Measurements from ENCODE around the gene SUGP2. TPM values are rescaled to one million over a fixed set of nuclear protein-coding genes. Genes with fewer than 3 reads are reported as not detected.

Gene SUGP2
- total RNA-seq, 1 donor from 2014 or later = 123 TPM

DNA sequence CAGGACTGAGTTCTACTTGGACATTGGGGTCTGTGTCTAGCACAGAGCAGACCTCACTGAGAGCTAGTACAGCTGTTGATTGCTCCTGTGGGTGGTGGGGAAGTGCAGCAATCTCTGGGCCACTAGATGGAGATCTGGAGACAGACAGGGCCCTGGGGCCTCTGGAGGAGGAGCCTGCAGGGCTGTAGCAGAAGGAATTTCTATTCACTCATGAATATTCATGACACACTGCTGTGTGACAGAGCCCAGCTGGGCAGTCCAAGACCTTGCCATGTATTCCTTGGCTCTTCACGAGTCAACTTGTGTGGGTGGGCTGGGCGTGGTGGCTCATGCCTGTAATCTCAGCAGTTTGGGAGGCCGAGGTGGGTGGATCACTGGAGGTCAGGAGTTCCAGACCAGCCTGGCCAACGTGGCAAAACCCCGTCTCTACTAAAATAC lies 37.5 kb downstream of the SUGP2 start:
- H3K4me3 ChIP-seq = no peak overlapping the region

DNA sequence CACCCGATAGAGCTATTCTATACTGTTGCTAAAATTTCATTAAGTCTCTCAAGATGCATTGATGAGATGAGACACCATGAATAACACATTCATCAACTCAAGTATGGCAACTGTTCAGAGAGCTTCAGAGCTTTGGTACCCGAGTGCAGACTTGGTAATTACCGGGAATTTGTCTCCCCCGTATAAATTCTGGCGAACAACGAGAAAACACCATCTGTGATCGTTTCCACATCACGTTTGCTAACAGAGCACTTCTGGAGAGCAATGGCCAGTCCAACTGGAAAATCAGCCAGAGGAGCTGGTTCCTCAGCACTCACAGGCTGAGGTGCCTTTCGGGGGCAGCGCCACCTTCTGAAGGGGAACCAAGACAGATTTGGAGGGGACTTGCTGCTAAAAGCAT lies 40.2 kb downstream of the SUGP2 start:
- Histone ChIP-seq H3K4me1 (no peaks in the 10 kb centered on the region), H3K9me3 (ENCODE audit: low read depth) (no peaks in the 10 kb centered on the region), H3K27ac (no peak overlapping the region), H3K4me3 (no peak overlapping the region), H4K20me1 (ENCODE audit: low read depth) (peaks cover 20% of the 10 kb centered on the region), H3K79me2 (ENCODE audit: low read depth) (no peaks in the 10 kb centered on the region), H3K36me3 (no peaks in the 10 kb centered on the region), H3K4me2 (no peak overlapping the region), H3K9ac (no peak overlapping the region), H3F3A (ENCODE audit: low read depth) (peaks cover 12% of the 10 kb centered on the region), H3K27me3 (no peaks in the 10 kb centered on the region), H2AFZ (replicated peaks) (no peak overlapping the region)
- peaks cover 23% of the 10 kb centered on the region for H3K36me3 Mint-ChIP-seq
- TF ChIP-seq EZH2 (IDR thresholded peaks at IDR 0.05) = no peak
- TF ChIP-seq, protein P1, sequence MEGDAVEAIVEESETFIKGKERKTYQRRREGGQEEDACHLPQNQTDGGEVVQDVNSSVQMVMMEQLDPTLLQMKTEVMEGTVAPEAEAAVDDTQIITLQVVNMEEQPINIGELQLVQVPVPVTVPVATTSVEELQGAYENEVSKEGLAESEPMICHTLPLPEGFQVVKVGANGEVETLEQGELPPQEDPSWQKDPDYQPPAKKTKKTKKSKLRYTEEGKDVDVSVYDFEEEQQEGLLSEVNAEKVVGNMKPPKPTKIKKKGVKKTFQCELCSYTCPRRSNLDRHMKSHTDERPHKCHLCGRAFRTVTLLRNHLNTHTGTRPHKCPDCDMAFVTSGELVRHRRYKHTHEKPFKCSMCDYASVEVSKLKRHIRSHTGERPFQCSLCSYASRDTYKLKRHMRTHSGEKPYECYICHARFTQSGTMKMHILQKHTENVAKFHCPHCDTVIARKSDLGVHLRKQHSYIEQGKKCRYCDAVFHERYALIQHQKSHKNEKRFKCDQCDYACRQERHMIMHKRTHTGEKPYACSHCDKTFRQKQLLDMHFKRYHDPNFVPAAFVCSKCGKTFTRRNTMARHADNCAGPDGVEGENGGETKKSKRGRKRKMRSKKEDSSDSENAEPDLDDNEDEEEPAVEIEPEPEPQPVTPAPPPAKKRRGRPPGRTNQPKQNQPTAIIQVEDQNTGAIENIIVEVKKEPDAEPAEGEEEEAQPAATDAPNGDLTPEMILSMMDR (IDR thresholded peaks at IDR 0.05) = no peak
- peaks cover 14% of the 10 kb centered on the region for H3K4me1 Mint-ChIP-seq
- no peak overlapping the region for H3K4me3 Mint-ChIP-seq
- peaks cover 4% of the 10 kb centered on the region for H3K27me3 Mint-ChIP-seq (ENCODE audit: insufficient read depth, low read depth)
- no peak overlapping the region for H3K27ac Mint-ChIP-seq
- H3K9me3 Mint-ChIP-seq = no peaks in the 10 kb centered on the region
- DNase-seq (ENCODE audit: low spot score) = no peak

More for the DNA sequence above, 37.5 kb downstream of the SUGP2 start:
- Histone ChIP-seq H3F3A (ENCODE audit: low read depth) (peaks cover 10% of the 10 kb centered on the region), H3K4me2 (no peak overlapping the region), H3K9me3 (ENCODE audit: low read depth) (no peaks in the 10 kb centered on the region), H4K20me1 (ENCODE audit: low read depth) (peaks cover 20% of the 10 kb centered on the region), H3K9ac (no peak overlapping the region), H3K27me3 (no peaks in the 10 kb centered on the region), H3K36me3 (no peaks in the 10 kb centered on the region), H2AFZ (replicated peaks) (no peak overlapping the region), H3K4me1 (no peaks in the 10 kb centered on the region), H3K27ac (no peak overlapping the region), H3K79me2 (ENCODE audit: low read depth) (no peaks in the 10 kb centered on the region)
- H3K27me3 Mint-ChIP-seq (ENCODE audit: insufficient read depth, low read depth) = peaks cover 4% of the 10 kb centered on the region
- H3K27ac Mint-ChIP-seq = peak overlapping the region; percentile 72
- peaks cover 14% of the 10 kb centered on the region for H3K4me1 Mint-ChIP-seq
- no peaks in the 10 kb centered on the region for H3K9me3 Mint-ChIP-seq
- DNase-seq (ENCODE audit: low spot score) = peak; percentile 89
- TF ChIP-seq, protein P1 (IDR thresholded peaks at IDR 0.05) = peak; percentile 60
- TF ChIP-seq EZH2phosphoT487 (IDR thresholded peaks at IDR 0.05) = no peak
- peaks cover 34% of the 10 kb centered on the region for H3K36me3 Mint-ChIP-seq
- H3K4me3 Mint-ChIP-seq = peak overlapping the region; percentile 11

DNA sequence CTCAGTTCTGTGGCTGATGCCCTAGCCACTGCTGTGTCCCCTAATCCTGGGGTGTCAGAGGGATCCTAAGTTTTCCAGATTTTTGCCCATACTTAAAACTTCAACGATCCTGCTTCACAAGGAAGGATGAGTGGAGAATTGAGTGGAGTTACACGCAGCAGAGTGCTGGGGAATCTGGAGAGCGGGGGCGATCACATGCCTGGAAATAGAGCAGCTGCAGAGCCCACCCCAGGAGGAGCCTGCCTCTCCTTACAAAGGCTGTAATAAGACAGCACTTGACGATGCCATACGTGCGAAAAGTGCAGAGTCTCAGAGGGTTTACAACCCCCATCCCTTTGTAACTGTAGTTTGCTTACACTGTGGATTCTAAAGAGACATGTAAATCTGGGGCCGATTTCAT lies 40.6 kb downstream of the SUGP2 start:
- Histone ChIP-seq H3K9me3 (ENCODE audit: low read depth) (no peaks in the 10 kb centered on the region), H3K9ac (no peak overlapping the region), H3K27me3 (peaks cover 4% of the 10 kb centered on the region), H3K4me1 (no peaks in the 10 kb centered on the region), H4K20me1 (ENCODE audit: low read depth) (peaks cover 20% of the 10 kb centered on the region), H3K36me3 (no peaks in the 10 kb centered on the region), H3F3A (ENCODE audit: low read depth) (peaks cover 12% of the 10 kb centered on the region), H2AFZ (replicated peaks) (no peak overlapping the region), H3K4me3 (no peak overlapping the region), H3K4me2 (no peak overlapping the region), H3K27ac (no peak overlapping the region), H3K79me2 (ENCODE audit: low read depth) (no peaks in the 10 kb centered on the region)
- peaks cover 20% of the 10 kb centered on the region for H3K36me3 Mint-ChIP-seq
- H3K9me3 Mint-ChIP-seq = no peaks in the 10 kb centered on the region
- H3K4me3 Mint-ChIP-seq = no peak overlapping the region
- H3K27ac Mint-ChIP-seq = no peak overlapping the region
- peaks cover 4% of the 10 kb centered on the region for H3K27me3 Mint-ChIP-seq (ENCODE audit: insufficient read depth, low read depth)
- DNase-seq (ENCODE audit: low spot score) = no peak
- TF ChIP-seq EZH2phosphoT487 (IDR thresholded peaks at IDR 0.05) (no peak), EZH2 (IDR thresholded peaks at IDR 0.05) (no peak)
- TF ChIP-seq, protein P1 (IDR thresholded peaks at IDR 0.05) = no peak
- H3K4me1 Mint-ChIP-seq = peaks cover 14% of the 10 kb centered on the region
